Stimulated activated CD4-positive, alpha-beta T cell treated with anti-CD3 and anti-CD28 coated beads, TNF-alpha, amount 100 ng/mL, for 48 hours (primary cell): ENCODE data around the gene NUTF2.
A peak's percentile ranks its signal among the peaks of the same experiment; 100 is the strongest.
"Not testable (repeated sequence)": the region's sequence is repeated elsewhere in the genome, so short reads cannot be mapped to it uniquely, and the experiment has no call there.

ENCODE experiments used
- DNase-seq, 3 donors: peaks; one replicate each; pipeline ENCODE4 v3.0.0-alpha.2; 2020; ENCODE audit warnings: low read depth in 3 of 3

Gene NUTF2

GRCh38 chr16:67846320-67847063, at the start of gene NUTF2:
Gene NUTF2 (plus strand): TSS chr16:67846933. CDS start chr16:67865131, 18,198 bp downstream.
- peak; percentile 92 to 95 (median 92) for DNase-seq

- no peak for DNase-seq
Measured at GRCh38 chr16:67800338-67800926, 46.3 kb upstream of the NUTF2 start.

- no peak for DNase-seq
Measured at GRCh38 chr16:67801241-67801640, 45.5 kb upstream of the NUTF2 start.

- no peak for DNase-seq
Measured at GRCh38 chr16:67801883-67802282, 44.9 kb upstream of the NUTF2 start.

GRCh38 chr16:67803894-67804293, 42.8 kb upstream of the NUTF2 start:
- no peak for DNase-seq

GRCh38 chr16:67804853-67805542, 41.7 kb upstream of the NUTF2 start:
- DNase-seq, result no peak

- no peak for DNase-seq
Measured at GRCh38 chr16:67805718-67806427, 40.9 kb upstream of the NUTF2 start.

- peak; percentile 88 to 97 (median 95) for DNase-seq
Measured at GRCh38 chr16:67806428-67807147, 40.1 kb upstream of the NUTF2 start, which contains the start of the genes RANBP10 and TSNAXIP1. Gene RANBP10 (minus strand): TSS chr16:67806560. CDS start chr16:67806536, 24 bp downstream. Gene TSNAXIP1 (plus strand): TSS chr16:67806889. CDS start chr16:67807150, 261 bp downstream.

- no peak for DNase-seq
Measured at GRCh38 chr16:67807148-67807682, 39.5 kb upstream of the NUTF2 start.

- DNase-seq, result no peak
Measured at GRCh38 chr16:67811899-67812298, 34.8 kb upstream of the NUTF2 start.

GRCh38 chr16:67814567-67814966, 32.2 kb upstream of the NUTF2 start:
- DNase-seq, result no peak

GRCh38 chr16:67820608-67821259, 26.0 kb upstream of the NUTF2 start:
- no peak for DNase-seq

GRCh38 chr16:67822511-67822910, 24.2 kb upstream of the NUTF2 start:
- no peak for DNase-seq

GRCh38 chr16:67825119-67825518, 21.6 kb upstream of the NUTF2 start:
- no peak for DNase-seq

- no peak for DNase-seq
Measured at GRCh38 chr16:67825906-67826305, 20.8 kb upstream of the NUTF2 start.

- no peak for DNase-seq
Measured at GRCh38 chr16:67828651-67829050, 18.1 kb upstream of the NUTF2 start.

GRCh38 chr16:67833030-67833414, 13.7 kb upstream of the NUTF2 start:
- DNase-seq, result no peak

- peak; percentile 88 to 92 (median 88) for DNase-seq
Measured at GRCh38 chr16:67833415-67834241, 13.1 kb upstream of the NUTF2 start.

- DNase-seq, result no peak
Measured at GRCh38 chr16:67834242-67834614, 12.5 kb upstream of the NUTF2 start.

- DNase-seq, result not testable (repeated sequence)
Measured at GRCh38 chr16:67837190-67837589, 9.5 kb upstream of the NUTF2 start.
